Stimulated activated CD4-positive, alpha-beta T cell treated with anti-CD3 and anti-CD28 coated beads, Interleukin-12 subunit alpha, Interleukin-12 subunit beta, amount 100 ng/mL, for 24 hours (primary cell): ENCODE data around the gene CHTOP.
"Not testable (repeated sequence)": the region's sequence is repeated elsewhere in the genome, so short reads cannot be mapped to it uniquely, and the experiment has no call there.

ENCODE experiments used
- DNase-seq, 2 experiments: peaks; one replicate each; pipeline ENCODE4 v3.0.0-alpha.2; 2020; ENCODE audit warnings: low read depth in 2 of 2

CHTOP gene, protein sequence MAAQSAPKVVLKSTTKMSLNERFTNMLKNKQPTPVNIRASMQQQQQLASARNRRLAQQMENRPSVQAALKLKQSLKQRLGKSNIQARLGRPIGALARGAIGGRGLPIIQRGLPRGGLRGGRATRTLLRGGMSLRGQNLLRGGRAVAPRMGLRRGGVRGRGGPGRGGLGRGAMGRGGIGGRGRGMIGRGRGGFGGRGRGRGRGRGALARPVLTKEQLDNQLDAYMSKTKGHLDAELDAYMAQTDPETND

DNA sequence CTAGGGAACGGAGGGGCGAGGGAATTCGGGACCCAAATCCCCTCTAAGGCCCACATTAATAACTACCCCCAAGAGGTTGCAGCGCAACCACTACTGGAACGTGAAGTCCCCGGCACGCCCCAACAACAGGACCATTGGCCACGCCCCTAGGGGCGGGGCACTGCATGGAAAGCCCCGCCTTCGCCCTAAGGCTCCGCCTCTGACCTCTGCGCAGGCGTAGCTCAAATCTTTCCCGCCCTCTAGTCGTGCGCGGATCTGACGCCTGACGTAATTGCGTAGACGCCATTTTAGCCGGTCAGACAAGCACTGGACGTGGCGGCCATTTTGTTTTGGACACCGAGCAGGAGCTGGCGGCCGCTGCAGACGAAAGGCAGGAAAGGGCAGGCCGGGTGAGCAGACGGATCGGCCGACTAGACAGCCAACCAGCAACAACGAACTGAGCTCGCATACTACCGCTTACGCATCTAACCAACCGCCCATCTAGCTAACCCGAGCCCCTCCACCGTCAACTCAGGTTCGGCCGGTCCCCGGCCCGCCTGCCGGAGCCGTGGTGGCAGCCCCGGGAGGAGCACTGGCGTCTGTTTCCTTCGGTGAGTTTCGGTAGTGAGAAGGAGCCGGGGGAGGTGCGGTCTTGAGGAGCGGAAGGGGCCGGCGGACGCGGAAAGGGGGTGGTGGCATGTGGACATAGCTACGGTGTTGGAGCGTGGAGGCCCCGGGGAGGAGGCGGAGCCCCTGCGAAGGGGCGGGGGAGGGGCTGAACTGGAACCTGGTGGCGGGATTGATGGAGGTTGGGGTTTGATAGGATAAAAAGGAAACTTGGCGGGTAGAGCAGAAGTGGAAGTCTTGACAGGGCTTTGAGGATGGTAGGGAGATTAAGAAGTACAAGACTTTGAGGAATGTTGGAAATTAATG, at the start of gene CHTOP:
Gene CHTOP (plus strand): TSS at position 313 of the 912 bp plus-strand sequence. CDS start 2,523 bp downstream, outside the sequence.
- peak; percentile 95 to 96 for DNase-seq

- DNase-seq = no peak
These were observed 48.9 kb upstream of the CHTOP start for GRCh38 chr1:153585006-153585405.

GRCh38 chr1:153586347-153586746, 47.5 kb upstream of the CHTOP start:
- DNase-seq = no peak

DNA sequence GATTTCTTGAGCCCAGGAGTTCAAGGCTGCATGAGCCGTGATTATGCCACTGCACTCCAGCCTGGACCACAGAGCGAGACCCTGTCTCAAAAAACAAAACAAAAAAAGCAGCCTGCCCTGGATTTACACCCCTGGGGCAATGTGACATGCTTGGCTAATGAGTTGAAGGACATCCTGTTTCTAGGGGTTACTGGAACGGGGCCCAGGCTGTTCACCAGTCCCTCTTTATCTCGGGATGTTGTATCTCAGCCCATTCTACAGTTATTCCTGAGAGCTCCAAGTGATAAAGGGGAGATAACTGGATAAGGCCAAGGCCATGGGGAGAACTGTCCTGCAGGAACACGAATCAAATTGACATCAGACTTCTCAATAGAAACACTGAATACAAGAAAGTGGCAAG, 46.6 kb upstream of the CHTOP start:
- no peak for DNase-seq

- DNase-seq = not testable (repeated sequence)
These were observed 45.8 kb upstream of the CHTOP start for GRCh38 chr1:153588033-153588432.

DNA sequence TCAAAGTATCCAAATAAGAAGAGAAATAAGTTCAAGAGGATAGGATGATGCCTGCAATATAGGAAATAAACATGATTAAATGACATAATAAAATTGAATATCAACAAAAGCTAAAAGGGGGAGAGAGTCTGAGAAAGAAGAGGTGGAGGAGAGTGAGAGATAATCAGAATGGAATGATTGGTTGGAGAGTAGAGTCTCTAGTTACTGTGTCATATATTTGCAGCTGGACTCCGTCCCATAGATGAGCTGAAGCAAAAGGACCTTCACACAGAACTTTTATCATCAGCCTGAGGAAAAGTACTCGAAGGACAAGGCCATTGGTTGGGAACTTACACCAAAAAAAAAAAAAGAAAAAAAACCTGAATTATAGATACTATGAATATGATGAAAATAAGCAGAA, 45.4 kb upstream of the CHTOP start:
- no peak for DNase-seq

DNA sequence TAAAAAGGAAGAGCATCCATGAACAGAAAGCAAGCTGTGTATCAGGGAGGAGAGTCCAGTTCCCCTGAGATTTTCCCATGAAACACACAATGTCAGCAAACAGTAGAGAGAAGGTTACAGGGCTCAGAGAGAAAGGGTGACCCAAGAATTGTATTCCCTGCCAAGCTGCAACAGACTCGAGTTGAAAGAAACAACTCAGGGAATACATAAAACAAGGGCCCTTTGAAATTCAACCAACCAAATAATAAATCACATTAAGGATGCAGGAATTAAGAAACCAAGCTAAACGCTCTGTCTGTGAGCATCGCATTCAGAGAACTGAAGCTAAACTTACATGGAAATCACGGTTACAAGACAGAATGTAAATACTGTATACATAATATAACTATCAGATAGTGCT, 41.1 kb upstream of the CHTOP start:
- DNase-seq = no peak

DNA sequence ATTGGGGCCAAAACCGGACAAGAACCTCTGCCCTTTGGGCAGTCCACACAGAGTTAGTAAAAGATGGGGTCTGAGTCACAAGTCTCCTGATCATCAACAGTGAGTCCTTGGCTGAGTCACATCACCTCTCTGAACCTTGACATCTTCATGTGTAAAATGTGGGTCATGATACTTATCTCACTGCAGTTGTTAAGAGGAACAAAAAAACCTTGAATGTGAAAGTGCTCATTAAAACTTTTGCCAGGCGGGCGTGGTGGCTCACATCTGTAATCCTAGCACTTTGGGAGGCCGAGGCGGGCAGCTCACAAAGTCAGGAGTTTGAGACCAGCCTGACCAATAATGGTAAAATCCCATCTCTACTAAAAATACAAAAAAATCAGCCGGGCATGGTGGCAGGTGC, 36.7 kb upstream of the CHTOP start:
- DNase-seq = no peak

GRCh38 chr1:153598309-153599172, 35.3 kb upstream of the CHTOP start:
- no peak for DNase-seq

GRCh38 chr1:153599847-153600246, 34.0 kb upstream of the CHTOP start:
- DNase-seq = no peak

DNA sequence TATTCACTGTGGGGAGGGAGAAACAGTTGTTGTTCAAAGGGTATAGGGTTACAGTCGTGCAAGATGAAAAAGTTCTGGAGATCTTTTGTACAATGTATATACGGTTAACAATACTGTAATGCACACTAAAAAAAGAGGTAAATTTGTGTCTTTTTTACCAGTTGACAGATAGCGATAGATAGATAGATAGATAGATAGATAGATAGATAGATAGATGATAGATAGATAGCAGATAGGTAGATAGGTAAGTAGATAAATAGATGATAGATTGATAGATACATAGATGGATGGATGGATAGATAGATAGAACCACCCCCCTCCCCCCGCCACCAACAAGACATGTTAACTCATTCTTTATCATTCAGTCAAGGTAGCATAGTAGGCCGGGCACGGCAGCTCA, 31.1 kb upstream of the CHTOP start:
- DNase-seq = no peak

GRCh38 chr1:153606194-153606593, 27.7 kb upstream of the CHTOP start:
- no peak for DNase-seq

GRCh38 chr1:153607381-153607780, 26.5 kb upstream of the CHTOP start:
- no peak for DNase-seq

DNA sequence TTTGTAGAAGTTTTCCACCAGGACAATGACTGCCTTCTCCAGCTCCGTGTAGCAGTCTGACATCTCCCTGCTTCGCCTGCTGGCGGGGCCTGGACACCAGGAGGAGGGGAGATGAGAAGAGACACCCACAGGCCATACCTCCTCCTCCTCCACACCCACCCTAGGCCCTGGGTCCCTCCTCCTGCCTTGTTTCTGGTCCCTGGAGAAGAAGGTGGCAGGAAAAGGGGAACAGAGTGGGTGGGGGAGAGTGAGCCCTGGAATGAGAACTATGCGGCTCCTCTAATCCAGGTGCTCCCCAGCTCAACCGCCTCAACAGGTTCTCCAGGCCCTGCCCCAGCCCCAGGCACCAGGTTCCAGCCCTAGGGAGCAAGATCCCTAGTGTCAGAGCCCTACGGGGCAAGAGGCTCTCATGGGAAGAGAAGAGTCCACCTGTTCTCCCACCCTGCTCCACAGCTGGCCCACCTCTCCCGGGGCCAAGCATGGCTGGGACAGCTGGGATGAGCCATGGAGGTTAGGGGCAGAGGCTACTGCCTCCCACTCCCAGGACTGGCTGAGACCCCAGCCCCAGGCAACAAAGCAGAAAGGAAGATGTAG, 25.7 kb upstream of the CHTOP start:
- DNase-seq = no peak

- DNase-seq = no peak
These were observed 24.9 kb upstream of the CHTOP start for GRCh38 chr1:153608742-153609584.

DNA sequence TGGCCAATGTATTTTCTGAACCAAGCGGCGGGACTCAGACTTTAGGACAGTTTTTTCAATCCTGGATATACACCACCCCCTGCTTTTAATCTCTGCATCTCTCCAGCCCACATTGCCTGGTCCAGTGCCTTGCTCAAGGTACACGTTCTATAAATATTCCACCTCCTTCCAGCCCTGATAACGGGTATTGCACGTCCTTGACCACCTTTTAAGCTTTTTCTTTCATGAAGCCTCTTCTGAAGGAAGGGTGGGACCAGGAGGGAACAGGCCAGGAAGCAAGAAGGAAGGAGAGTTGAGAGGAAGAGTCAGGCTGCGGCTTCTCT, 24.3 kb upstream of the CHTOP start:
- no peak for DNase-seq

DNA sequence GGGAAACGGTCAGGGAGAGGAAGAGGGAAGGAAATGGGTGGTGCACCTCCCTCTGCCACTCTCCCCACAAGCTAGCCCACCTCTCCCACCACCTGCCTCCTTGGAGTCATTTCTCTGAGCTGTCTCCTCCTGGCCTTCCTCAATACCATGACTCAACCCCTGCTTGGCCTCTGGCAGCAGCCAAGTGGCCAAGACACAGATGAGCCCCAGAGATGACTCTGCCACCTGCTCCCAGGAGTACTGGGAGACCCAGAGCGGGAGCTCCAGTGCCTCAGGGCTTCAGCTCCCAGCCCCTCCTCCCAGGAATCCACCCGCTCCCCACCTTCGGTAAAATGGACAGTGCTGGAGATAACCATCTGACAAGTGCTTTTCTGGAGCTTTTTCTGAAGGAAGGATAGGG, 23.5 kb upstream of the CHTOP start:
- DNase-seq = no peak

GRCh38 chr1:153610811-153611301, 23.0 kb upstream of the CHTOP start:
- no peak for DNase-seq

GRCh38 chr1:153611356-153611755, 22.5 kb upstream of the CHTOP start:
- DNase-seq = no peak

DNA sequence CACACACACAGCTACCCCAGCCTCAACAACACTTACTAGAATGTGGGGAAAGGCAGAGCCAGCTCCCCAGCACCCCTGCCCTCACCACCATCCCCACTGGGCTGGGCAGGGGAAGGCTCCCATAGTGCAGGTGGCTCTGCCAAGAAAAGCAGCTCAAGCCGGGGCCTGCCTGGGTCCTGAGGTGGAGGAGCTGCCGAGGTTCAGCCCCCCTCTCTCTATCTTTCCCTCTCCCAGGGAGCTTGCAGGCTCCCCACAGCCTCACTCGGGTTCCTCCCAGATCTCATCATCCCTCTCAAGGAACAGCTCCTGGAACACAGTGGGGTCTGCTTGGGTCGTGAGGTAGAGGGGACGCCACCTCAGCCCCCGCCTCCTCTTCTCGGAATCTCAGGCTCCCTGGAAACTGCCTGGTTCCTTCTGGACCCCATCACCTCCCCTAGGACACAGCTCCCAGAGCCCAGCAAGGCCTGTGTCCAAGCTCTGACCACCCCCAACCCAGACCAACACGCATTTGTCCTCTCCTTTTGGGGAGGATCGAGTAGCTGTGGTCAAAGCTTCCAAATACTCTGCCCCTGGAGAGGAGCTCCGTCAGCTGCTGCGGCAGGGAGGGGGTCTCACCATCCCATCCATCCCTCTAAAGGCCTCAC, 21.6 kb upstream of the CHTOP start:
- no peak for DNase-seq
